NCI-H524 (cell line): ENCODE data around the gene UBE2F.
"Not testable (repeated sequence)": the region's sequence is repeated elsewhere in the genome, so short reads cannot be mapped to it uniquely, and the experiment has no call there.

ENCODE experiments used
- DNase-seq, 2 experiments: peaks; one replicate each; lab custom pipeline; 2025; lab: John Stamatoyannopoulos, UW

Gene UBE2F

DNA sequence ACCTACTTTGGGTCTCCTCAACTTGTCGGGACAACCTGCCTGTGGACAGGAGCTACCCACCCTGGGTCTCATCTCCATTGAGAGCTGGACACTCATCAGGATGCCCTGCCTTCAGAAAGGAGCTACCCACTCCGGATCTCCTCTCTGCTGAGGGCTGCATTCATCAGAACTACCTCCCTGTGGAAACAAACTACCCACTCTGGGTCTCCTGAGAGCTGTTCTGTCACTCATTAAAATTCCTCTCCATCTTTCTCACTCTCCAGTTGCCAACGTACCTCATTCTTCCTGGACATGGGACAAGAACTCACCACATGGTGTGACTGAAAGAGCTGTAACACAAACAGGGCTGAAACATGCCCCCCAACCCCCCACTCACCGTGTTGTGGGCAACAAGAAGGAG, 22.5 kb upstream of the UBE2F start:
- DNase-seq = no peak

DNA sequence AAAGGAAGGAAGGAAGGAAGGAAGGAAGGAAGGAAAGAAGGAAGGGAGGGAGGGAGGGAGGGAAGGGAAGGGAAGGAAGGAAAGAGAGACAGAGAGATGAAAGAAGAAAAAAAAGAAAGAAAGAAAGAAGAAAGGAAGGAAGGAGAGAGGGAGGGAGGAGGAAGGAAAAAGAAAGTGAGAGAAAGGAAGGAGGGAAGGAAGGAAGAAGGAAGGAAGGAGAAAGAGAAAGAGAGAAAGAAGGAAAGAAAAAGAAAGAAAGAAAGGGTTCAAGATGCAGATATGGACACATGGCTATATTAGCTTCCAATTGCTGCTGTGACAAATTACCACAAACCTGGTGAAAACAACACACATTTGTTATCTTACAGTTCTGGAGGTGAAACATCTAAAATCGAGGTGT, 20.4 kb upstream of the UBE2F start:
- DNase-seq = no peak

DNA sequence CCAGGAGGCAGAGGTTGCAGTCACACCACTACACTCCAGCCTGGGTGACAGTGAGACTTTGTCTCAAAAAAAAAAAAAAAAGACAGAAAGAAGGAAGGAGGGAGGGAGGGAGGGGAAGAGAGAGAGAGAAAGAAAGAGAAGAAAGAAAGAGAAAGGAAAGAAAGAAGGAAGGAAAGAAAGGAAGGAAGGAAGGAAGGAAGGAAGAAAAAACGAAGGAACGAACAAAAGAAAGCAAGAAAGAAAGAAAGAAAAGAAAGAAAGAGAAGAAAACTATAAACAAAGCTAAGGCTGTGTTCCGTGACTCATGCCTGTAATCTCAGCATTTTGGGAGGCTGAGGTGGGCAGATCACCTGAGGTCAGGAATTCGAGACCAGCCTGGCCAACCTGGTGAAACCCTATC, 15.5 kb upstream of the UBE2F start:
- not testable (repeated sequence) for DNase-seq

DNA sequence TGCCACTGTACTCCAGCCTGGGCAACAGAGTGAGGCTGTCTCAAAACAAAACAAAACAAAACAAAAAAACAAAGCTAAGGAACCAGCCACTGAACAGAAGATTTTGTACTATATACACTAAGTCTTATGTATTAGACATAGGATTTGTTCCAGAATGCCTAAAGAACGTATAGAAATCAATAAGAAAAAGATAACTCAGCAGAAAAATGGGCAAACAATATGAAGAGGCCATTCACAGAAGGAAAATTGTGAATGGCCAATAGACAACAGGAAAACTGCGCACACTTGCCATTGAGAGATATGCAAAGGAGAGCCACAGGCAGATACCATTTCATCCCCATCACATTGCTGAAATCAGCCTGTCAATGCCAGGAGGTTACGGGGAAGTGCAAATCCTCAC, 14.9 kb upstream of the UBE2F start:
- no peak for DNase-seq

DNA sequence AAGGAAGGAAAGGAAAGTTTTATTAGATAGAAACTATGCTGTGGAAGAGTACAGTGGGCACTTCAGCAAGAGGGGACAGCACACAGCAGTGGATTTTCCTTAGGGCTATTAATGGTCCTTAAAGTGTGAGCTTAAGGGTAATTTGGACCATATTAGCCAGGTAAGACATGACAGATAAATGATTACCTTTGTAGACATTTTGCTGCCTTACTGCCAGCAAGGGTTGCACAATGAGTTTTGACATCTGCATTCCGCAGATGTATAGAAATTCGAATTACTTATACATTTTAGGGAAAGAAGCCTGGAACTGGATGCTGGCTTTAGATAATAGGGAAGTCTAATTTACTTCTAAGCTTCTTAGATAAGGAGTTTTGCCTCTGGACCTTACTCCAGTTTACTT, 14.0 kb upstream of the UBE2F start:
- DNase-seq = no peak

DNA sequence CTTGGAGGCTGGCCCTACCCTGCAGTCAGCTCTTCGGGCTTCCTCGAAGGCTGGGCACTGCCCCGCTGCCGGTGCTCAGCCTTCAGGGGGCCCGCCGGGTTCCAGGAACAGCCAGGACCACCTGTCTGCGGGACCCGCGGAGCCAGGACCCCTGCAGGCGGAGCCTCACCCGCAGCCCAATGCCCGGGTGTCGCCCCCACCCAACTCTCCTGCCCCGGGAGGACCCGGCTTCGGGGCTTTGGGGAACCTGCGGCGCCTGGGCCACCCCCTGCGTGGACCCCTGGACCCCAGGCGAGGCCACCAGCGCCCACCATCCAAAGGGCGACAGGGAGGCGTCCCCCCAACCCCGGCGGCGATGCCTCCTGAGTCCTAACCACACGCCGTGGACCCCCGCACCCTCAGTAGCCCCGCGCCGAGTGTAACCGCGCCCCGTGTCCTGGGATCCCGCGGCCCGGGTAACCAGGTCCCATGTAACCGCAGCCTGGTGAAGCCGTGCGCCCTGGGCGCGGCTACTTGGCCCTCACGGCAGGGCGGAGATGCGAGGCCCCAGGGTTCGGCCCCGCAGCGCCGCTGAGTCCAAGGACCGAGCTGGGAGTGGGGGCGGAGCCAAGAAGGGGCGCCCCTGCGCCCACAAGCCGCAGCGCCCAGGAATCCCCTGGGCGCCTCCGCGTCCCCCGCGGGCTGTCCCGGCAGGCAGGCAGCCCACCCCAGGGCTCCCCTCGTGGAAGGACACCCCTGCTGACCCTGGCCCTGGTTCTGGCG, 11.0 kb upstream of the UBE2F start:
- DNase-seq = no peak

DNA sequence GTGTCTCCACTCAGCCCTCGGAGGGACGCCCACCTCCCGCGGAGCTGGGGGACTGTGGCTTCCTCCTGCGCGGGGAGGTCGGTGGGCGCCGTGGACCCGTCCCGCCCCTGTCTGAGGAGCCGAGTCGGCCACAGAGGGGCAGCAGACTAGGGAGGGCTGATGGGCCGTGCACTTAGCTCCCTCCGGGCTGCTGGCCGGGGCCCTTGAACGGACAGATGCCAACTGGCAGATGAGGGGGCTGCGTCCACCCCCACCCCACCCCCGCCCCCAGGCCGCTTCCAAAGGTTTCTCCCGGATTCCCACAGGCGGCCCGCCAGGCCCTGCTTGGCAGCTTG, 10.4 kb upstream of the UBE2F start:
- DNase-seq = peak in 1 of 2 experiments; percentile 36

DNA sequence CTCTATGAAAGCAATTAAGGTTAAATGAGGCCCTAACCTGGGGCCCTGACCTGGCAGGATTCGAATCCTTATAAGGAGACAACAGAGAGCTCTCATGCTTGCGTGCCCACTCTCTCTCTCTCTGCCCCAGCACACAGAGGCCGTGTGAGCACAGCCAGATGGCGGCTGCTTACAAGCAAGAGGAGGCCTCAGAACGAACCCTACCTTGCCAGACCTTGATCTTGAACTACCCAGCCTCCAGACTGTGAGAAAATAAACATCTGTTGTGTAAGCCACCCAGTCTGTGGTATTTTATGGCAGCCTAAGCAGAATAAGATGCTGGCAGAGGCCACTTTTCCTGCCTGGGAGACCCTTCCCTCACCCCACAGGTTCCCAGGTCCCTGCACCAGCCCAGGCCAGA, 5.2 kb upstream of the UBE2F start:
- DNase-seq = peak in 1 of 2 experiments; percentile 25

DNA sequence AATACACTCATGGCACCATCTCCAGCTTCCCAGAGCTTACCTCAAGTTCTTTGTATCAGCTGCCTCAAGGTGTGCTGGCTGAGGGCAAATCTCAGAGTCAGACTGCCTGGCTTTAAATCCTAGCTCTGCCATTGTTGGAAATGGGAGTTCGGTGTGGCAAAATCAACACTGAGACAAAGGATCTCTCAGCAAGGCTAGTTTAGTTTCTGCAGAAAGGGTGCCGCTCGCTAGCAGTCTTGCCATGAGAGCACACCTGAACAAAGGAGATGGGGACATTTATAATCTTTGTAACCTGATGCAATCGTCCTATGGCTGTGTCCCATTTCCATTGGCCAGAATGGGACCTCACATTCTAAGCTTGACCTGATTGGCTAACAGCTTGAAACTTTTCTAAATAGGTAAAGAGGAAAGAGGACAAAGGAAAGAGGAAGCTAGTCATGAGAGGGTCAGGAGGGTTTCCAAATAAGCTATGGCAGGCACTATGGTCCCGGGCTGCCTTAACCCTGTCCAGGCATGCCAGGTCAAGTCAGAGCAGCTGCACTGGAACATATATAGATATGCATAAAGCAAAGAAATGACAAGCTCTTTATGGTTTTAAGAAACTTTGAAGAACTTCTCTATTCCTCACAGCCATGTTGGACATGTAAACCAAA, 4.3 kb upstream of the UBE2F start:
- DNase-seq = no peak

DNA sequence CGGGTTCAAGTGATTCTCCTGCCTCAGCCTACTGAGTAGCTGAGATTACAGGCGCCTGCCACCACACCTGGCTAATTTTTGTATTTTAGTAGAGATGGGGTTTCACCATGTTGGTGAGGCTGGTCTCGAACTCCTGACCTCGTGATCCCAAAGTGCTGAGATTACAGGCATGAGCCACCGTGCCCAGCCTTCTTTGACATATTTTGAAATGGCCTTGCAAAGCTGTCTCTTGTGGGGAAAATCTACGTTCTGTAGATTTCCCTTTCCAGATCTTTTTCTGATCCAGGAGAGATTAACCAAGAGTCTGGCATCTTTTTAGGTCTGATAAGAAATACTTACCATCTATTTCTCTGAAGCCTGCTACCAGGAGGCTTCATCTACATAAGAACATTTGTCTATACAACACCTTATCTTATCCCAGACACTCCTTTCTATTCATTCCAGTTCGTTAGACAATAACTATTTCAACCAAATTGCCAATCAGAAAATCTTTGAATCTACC, 3.3 kb upstream of the UBE2F start:
- DNase-seq = not testable (repeated sequence)

DNA sequence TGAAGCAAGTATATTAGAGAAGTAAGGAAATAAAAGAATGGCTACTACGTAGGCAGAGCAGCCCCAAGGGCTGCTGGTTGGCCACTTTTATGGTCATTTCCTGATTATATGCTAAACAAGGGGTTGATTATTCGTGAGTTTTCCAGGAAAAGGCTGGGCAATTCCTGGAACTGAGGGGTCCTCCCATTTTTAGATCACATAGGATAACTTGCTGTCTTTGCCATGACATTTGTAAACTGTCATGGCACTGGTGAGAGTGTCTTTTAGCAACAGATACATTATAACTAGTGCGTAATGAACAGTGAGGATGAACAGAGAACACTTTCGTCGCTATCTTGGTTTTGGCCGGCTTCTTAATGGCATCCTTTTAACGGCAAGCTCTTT, 2.6 kb upstream of the UBE2F start:
- no peak for DNase-seq

DNA sequence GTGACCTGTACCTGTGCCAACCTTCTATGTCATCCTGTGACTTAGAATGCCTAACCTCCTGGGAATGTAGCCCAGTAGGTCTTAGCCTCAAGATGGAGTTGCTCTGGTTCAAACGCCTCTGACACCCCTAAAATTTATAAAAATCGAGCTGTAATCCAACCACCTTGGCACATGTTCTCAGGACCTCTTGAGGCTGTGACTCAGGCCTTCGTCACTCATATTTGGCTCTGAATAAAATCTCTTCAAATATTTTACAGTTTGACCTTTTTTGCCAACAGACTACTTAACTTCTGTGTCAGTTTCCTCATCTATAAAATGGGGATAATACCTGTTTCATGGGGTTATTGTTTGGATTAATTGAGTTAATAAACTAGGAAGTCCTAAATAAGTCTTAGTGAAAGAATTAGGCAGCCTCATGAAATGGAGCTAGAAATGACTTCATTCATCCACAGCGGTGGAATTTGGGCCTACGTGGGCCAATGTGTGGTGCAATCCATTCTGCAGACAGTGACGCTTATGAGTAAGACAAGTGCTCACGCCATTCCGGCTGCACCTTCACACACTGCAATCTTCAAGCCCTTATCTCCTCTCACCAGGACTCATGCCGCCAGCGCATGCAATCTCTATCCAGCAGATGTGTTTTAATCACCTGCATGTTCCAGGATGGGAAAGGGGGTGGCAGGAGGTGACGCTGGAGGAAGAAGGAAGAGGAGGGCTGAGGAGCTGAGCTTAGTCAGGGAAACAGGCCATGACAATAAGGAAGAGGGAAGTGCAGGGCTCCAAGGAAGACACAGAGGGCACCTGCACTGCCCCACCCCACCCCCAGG, 2.0 kb upstream of the UBE2F start:
- no peak for DNase-seq

DNA sequence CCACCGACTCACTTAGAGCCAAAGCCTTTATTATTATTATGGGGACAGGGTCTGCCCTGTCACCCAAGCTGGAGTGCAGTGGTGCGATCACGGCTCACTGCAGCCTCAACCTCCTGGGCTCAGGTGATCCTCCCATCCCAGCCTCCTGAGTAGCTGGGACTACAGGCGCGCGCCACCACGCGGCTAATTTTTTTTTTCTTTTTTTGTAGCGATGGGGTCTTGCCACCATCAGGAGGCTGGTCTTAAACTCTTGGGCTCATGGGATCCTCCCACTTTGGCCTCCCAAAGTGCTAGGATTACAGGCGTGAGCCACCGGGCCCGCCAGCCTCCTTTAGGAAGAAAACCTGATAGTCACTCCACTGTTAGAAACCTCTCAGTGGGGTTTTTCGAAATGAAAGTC, 970 bp upstream of the UBE2F start:
- not testable (repeated sequence) for DNase-seq

DNA sequence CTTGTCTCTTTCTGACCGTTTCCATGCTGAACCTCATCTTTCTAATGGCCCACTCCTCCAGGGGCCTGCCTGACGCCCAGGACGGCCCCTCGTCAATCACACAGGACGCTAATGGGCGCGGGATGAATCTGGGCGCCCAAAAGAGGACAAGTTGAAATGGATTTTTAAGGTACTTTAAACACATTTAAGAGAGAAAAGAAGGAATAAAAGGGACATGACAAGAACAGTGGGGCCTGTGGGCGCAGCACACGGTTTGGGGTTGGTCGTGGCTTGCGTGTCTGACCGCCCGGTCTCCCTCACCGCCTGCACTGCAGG, 607 bp upstream of the UBE2F start:
- no peak for DNase-seq

DNA sequence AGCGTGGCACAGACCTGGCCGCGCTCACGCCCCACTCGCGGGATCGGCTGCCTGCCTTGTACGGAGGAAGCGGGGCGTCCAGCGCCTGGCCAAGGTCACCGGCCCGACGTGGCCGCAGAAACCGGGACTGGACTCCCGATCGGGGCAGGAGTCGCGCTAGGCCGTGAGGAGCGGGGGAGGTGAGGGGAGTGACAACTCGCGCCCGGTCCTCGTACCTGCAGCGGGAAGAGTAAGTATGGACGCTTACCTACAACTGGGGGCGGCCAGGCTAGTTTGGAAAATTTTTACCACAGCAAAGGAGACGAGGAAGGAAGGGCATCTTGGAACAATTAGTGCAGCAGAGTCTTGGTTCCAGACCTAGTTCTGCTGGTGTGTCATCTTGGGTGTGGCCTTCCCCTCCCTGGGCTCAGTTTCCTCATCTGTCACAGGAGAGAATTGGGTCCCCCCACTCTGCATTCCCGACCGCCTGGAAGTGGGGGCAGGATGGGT, 693 bp downstream of the UBE2F start:
- DNase-seq = no peak

DNA sequence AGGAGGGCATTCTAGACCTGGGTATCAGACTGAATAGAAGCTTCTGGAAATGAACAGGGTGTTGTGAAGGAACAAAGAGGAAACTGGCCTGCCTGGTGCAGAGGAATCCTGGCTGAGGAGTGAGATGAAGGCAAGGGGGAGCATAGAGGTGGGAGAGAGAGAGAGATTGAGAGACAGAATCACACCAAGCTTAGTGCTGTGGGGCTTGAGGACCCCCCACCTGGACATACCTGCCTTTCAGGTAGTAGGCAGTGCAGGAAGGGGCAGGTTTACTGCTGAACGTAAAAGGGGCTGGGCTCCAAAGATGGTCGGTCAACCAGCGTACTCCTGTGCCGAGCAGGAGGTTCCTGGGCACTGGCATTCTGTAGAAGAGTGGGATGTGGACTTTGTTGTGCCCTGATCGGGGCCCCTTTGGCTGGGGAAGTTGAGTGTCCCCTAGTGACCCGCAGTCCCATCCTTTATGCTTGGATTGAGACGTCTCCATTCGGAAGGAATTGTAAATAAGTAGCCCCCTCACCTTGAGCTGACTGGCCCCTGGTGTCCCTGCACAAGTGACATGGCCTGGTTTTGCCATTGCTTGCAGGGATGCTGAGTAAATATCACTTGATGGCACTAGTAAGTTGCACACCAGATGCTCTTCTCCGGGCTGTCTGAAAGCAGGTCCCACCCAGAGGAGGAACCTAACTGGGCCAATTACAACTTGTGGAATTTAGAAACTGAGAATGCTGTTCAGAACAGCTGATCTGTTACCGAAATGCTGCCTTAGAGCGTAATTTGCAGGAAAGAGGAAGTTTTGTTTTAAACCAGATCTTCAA, 1.4 kb downstream of the UBE2F start:
- peak in 1 of 2 experiments; percentile 56 for DNase-seq

DNA sequence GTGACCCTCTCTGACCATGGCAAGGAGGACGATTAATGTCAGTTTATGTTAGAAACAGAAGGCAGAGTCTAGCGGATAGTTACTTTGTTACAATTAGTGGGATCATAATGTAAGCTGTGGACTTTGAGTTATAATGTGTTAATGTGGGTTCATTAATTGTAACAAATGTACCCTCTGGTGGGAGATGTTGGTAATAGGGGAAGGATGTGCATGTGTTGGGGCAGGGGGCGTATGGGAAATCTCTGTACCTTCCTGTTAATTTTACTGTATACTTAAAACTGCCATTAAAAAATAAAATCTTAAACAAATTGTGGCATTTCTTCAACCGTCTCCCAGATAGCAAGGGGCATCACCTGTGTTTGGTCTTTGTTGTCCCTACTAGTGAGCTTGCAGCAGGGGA, 4.8 kb downstream of the UBE2F start:
- no peak for DNase-seq

DNA sequence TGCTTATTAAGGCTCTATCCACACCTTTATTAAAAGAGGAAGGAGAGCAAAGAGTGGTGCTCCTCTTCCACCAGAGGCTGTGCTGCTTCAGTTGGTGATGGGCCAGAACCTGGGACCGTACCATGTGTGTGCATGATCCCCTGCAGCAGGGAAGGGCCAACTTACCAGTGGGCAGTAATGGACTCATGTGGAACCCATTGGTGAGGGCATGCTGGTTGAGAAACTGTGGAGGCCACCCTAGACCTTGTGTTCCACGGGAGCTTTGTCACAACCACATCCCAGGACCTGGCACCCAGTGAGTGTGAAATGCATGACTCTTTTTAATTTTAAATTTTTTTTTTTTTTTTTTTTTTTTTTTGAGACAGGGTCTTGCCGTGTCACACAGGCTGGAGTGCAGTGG, 5.4 kb downstream of the UBE2F start:
- no peak for DNase-seq

DNA sequence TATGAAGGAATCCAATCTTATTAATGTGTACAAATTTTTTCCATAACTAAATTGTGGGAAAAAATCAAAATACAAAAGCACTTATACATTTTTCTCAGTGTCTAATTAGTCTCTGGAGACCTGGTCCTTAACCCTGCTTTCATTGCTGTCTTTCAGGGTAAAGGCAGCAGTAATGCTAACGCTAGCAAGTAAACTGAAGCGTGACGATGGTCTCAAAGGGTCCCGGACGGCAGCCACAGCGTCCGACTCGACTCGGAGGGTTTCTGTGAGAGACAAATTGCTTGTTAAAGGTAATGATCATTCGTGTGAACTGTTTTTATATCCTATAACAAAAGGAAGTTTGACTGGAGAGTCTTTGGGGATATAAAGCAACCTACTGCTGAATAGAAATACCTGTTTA, 6.1 kb downstream of the UBE2F start:
- DNase-seq = no peak

DNA sequence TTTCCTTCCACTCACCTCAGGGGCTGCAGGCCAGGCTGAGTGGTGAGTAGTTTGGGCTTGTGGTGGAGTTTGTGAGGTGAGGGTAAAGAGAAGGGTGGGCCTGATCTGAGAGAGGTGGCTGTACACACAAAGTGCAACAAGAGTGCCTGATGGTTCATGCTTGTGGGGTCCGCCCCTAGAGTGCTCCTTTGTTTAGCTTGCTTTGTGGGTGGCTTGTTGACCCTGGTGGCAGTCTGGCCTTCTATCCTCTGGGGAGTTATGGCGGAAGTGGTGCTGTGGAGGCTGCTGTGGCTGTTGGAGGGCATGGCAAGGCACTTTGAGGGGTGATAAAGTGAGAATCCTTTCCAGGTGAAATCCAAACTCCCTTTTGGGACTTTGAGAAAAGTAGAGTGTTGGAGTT, 10.6 kb downstream of the UBE2F start:
- DNase-seq = no peak

DNA sequence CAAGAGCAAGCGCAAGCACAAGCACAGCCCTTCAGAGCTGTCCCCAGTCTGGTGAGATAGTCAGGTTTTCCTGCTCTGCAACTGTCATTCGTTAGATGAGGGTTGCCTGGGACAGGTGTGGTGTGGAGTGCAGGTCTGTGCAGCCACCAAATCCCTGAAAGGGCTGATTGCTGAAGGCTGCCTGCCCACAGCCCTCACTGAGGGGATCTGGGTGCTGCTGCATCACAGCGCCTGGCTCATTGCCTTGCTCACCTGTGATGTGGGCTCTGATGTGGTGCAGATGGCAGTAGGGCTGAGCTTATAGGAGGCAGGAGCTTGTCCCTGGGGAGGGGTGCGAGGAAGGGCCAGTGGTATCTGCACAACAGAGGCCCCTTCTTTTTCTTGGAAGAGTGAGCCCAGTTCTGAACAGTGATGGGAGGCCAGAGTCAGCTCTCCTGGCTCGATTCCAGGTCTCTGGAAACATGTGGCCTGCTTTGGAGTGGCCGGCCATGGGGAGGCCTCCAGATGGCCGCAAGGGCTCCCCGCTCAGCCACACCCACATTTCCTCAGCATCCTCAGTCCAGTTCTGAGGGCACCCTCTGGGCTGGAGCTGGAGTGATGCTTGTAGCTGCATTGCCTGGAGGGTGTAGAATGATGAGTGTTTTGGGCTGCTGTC, 11.4 kb downstream of the UBE2F start:
- DNase-seq = peak; percentile 40 to 76

DNA sequence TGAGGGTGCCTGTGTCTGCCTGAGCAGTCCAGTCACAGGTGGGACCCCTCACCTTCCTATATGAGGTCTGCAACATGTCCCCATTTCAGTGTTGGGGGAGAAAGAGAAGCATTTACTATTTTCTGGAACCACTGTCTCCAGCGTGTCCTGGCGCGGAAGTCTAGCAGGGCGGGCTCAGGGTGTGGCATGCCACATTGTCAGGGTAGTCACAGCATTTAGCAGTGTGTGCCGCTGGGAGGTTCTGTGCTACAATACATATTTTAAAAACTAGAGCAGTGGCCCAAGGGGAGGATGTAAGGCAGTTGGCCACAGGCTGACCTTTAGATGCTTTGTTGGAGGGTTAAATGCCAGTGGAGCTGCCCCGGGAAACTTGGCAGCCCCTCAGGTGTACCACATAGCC, 12.5 kb downstream of the UBE2F start:
- DNase-seq = no peak
